Mesendoderm (in vitro differentiated cells): Measurements from ENCODE around the gene TTBK2.

Source experiments
- DNase-seq: peaks from one replicate; pipeline ENCODE4 v3.0.0; 2013
- H2AK5ac ChIP-seq: 2 replicates; pipeline ENCODE4 v1.6.1; 2013; ENCODE audit warnings: low read length, inconsistent platforms
- H2BK120ac ChIP-seq: 2 replicates; pipeline ENCODE4 v1.6.1; 2013; ENCODE audit warnings: low read depth, mild to moderate bottlenecking, low read length, moderate library complexity, mixed read lengths
- H2BK15ac ChIP-seq: replicated peaks from 2 replicates; pipeline ENCODE4 v1.6.1; 2013; ENCODE audit warnings: low read depth, mild to moderate bottlenecking, moderate library complexity
- H2BK5ac ChIP-seq: 2 replicates; pipeline ENCODE4 v1.6.1; 2013; ENCODE audit warnings: low read length, inconsistent platforms
- H3K18ac ChIP-seq: 2 replicates; pipeline ENCODE4 v1.6.1; 2013; ENCODE audit warnings: mild to moderate bottlenecking, low read length, mixed read lengths
- H3K23ac ChIP-seq: one replicate; pipeline ENCODE4 v1.6.1; 2013; ENCODE audit warnings: low read length
- H3K27ac ChIP-seq: 2 replicates; pipeline ENCODE4 v1.5.1; 2013; ENCODE audit warnings: low read depth, mild to moderate bottlenecking, inconsistent platforms, low read length, moderate library complexity
- H3K27me3 ChIP-seq: 2 replicates; pipeline ENCODE4 v1.6.1; 2013; ENCODE audit warnings: low read length, control low read depth, mild to moderate bottlenecking, inconsistent platforms; ENCODE audit not compliant: insufficient read depth, poor library complexity
- H3K36me3 ChIP-seq: 2 replicates; pipeline ENCODE4 v1.6.1; 2013; ENCODE audit warnings: low read length, inconsistent platforms; ENCODE audit not compliant: control insufficient read depth, insufficient read depth
- H3K4ac ChIP-seq: one replicate; pipeline ENCODE4 v1.6.1; 2013; ENCODE audit warnings: low read depth, mild to moderate bottlenecking, low read length, moderate library complexity
- H3K4me1 ChIP-seq: 2 replicates; pipeline ENCODE4 v1.6.1; 2013; ENCODE audit warnings: low read depth, low read length, inconsistent platforms; ENCODE audit not compliant: control insufficient read depth
- H3K4me2 ChIP-seq: 2 replicates; pipeline ENCODE4 v1.6.1; 2013; ENCODE audit warnings: low read length
- H3K4me3 ChIP-seq: 2 replicates; pipeline ENCODE4 v1.5.1; 2013; ENCODE audit warnings: mild to moderate bottlenecking, low read length
- H3K56ac ChIP-seq: one replicate; pipeline ENCODE4 v1.6.1; 2013; ENCODE audit warnings: low read length
- H3K79me1 ChIP-seq: 2 replicates; pipeline ENCODE4 v1.6.1; 2013; ENCODE audit warnings: low read length, inconsistent platforms
- H3K79me2 ChIP-seq: 2 replicates; pipeline ENCODE4 v1.6.1; 2013; ENCODE audit warnings: mild to moderate bottlenecking, low read length; ENCODE audit not compliant: control insufficient read depth, insufficient read depth
- H3K9ac ChIP-seq: 2 replicates; pipeline ENCODE4 v1.6.1; 2013; ENCODE audit warnings: low read length, inconsistent platforms
- H4K5ac ChIP-seq: one replicate; pipeline ENCODE4 v1.6.1; 2013; ENCODE audit warnings: low read length
- H4K8ac ChIP-seq: one replicate; pipeline ENCODE4 v1.6.1; 2013; ENCODE audit warnings: low read depth, mild to moderate bottlenecking, control low read depth, low read length, moderate library complexity
- WGBS: extraction: QIAGEN DNeasy Blood & Tissue Kit; methylation state at CpG from one replicate; pipeline ENCODE4 v1.1.7; 2013; ENCODE audit warnings: low lambda C conversion rate, missing lambda C conversion rate; ENCODE audit not compliant: insufficient coverage; ENCODE audit errors: extremely low coverage; 5-methylcytosine and 5-hydroxymethylcytosine counted together

Gene TTBK2

DNA sequence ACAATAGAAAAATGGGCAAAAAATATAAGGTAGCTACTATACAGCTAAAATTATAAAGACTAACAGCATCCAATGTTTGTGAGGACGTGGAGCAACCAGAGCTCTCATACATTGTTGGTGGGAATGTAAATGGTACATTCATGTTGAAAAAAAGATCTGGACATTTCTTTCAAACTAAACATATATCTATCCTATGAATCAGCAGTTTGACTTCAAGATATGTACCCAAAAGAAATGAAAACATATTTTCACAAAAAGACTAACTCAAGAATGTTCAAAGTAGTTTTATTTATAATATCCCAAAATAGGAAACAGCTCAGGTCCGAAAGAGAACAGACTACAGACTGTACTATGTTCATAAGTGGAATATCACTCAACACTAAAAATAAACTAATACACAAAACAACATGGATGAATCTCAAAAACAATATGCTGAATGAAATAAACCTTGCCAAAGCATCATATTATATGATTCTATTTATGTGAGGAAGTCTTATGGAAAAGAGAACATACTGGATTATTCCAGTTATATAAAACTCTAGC lies 8.8 kb upstream of the TTBK2 start:
- WGBS = no CpG with 5 or more reads among the region's 2 CpGs
- Histone ChIP-seq H3K56ac (no peak overlapping the region), H3K23ac (no peak overlapping the region), H2BK15ac (no peak overlapping the region), H2BK120ac (no peak overlapping the region), H3K27me3 (no peaks in the 10 kb centered on the region), H3K9ac (no peak overlapping the region), H4K5ac (no peak overlapping the region), H3K4me1 (no peaks in the 10 kb centered on the region), H3K18ac (no peak overlapping the region), H4K8ac (no peak overlapping the region), H3K4me3 (no peak overlapping the region), H3K4ac (no peak overlapping the region), H2AK5ac (no peak overlapping the region), H3K4me2 (no peak overlapping the region), H3K79me1 (no peaks in the 10 kb centered on the region), H2BK5ac (no peak overlapping the region), H3K36me3 (no peaks in the 10 kb centered on the region), H3K79me2 (no peaks in the 10 kb centered on the region), H3K27ac (no peak overlapping the region)
- DNase-seq = no peak

DNA sequence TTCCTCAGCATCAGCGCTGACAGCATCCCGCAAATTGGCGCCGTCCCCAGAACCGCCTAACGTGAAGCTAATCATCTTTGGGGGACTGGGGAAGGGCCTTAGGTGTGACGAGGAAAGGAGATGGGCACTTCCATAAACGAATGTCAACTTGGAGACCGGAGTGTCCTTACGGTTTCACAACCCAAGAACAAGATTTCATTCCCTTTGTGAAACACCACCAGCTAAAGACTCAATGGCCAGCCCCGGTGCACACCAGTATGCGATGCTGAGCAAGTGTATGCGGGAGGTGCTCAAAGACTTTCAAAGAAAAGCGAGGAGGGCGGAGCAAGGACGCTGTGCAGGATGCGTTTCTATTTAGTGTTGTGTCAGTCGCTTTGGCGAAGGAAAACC lies 759 bp upstream of the TTBK2 start:
- no peak overlapping the region for H2BK5ac ChIP-seq
- no peak for DNase-seq
- peak overlapping the region; percentile 43 for H3K4me3 ChIP-seq
- H3K4ac ChIP-seq = no peak overlapping the region
- H3K27ac ChIP-seq = no peak overlapping the region
- no peak overlapping the region for H4K8ac ChIP-seq
- H4K5ac ChIP-seq = no peak overlapping the region
- H3K4me1 ChIP-seq = peaks cover 4% of the 10 kb centered on the region
- H3K56ac ChIP-seq = peak overlapping the region; percentile 26
- H3K79me2 ChIP-seq = no peaks in the 10 kb centered on the region
- no peak overlapping the region for H2AK5ac ChIP-seq
- no peak overlapping the region for H3K23ac ChIP-seq
- H3K4me2 ChIP-seq = peak overlapping the region; percentile 86
- H3K36me3 ChIP-seq = no peaks in the 10 kb centered on the region
- no peak overlapping the region for H3K18ac ChIP-seq
- no CpG with 5 or more reads among the region's 19 CpGs for WGBS
- H2BK120ac ChIP-seq = no peak overlapping the region
- peak overlapping the region; percentile 43 for H3K9ac ChIP-seq
- no peak overlapping the region for H2BK15ac ChIP-seq
- H3K27me3 ChIP-seq = no peaks in the 10 kb centered on the region
- H3K79me1 ChIP-seq = no peaks in the 10 kb centered on the region

DNA sequence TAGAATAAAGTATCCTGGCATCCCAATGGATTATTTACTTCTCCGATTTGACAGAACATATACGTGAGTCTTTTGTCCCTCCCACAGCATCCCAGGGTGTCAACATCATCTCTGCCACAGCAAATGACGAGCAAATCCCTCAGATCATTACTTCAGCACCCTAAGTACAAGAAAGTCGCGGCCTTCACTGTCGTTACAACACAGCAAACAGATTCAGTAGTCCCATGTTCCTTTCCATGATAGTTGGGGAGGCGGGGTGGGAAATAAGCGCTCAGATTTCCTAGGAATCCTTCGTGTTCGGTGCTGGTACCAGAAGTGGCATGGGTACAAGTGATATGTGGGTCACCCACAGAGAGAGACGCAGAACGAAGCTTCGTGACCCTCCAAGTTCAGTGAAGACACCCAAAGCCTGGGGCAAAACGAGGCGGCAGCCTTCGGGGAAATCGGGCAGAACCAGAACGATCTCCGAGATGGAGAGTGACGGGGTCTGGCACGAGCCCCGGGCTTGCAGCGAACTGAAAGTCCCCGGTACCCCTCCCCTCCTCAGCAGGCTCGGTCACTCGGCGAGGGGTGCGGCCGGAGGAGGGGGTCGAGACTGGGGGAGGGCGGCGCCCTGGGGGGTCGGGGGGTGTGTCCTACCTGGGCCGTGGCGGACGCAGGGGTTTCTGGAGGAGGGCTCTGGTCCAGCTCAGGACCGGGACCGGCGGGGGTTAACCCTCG lies 619 bp downstream of the TTBK2 start:
- no peaks in the 10 kb centered on the region for H3K36me3 ChIP-seq
- no CpG with 5 or more reads among the region's 40 CpGs for WGBS
- no peak overlapping the region for H2AK5ac ChIP-seq
- no peak overlapping the region for H3K4ac ChIP-seq
- H3K4me1 ChIP-seq = peaks cover 4% of the 10 kb centered on the region
- H4K8ac ChIP-seq = peak overlapping the region; percentile 30
- no peak overlapping the region for H2BK5ac ChIP-seq
- peak overlapping the region; percentile 18 for H3K4me2 ChIP-seq
- H3K79me2 ChIP-seq = no peaks in the 10 kb centered on the region
- no peak overlapping the region for H2BK15ac ChIP-seq
- H2BK120ac ChIP-seq = no peak overlapping the region
- H4K5ac ChIP-seq = no peak overlapping the region
- peak overlapping the region; percentile 9 for H3K27ac ChIP-seq
- H3K23ac ChIP-seq = no peak overlapping the region
- H3K9ac ChIP-seq = peak overlapping the region; percentile 40
- peak; percentile 52 for DNase-seq
- H3K79me1 ChIP-seq = no peaks in the 10 kb centered on the region
- H3K56ac ChIP-seq = peak overlapping the region; percentile 79
- peak overlapping the region; percentile 45 for H3K4me3 ChIP-seq
- peak overlapping the region; percentile 40 for H3K18ac ChIP-seq
- no peaks in the 10 kb centered on the region for H3K27me3 ChIP-seq

DNA sequence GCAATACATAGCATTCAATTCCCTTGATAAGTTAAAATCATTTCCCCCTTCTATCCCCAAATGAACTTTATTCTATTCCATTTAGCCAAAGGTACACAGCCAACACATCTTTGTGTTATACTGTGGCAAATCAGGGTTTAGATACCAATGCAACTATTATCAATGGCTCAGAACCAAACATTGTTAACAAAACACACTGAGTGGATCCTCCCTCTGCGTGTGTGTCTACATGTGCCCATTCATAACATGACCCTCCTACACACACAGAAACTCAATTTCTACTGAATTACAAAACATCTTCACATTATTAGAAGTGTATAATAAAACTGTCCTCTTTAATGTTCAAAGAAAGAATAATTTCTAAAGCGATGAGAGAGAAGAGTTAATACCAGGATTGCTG lies 1.3 kb downstream of the TTBK2 start:
- Histone ChIP-seq H3K79me2 (no peaks in the 10 kb centered on the region), H3K79me1 (no peaks in the 10 kb centered on the region), H4K8ac (no peak overlapping the region), H3K27me3 (no peaks in the 10 kb centered on the region), H3K23ac (no peak overlapping the region), H3K18ac (no peak overlapping the region), H2AK5ac (no peak overlapping the region), H4K5ac (no peak overlapping the region), H2BK5ac (no peak overlapping the region), H2BK15ac (no peak overlapping the region), H3K36me3 (no peaks in the 10 kb centered on the region), H3K27ac (no peak overlapping the region), H3K9ac (peak overlapping the region; percentile 40), H2BK120ac (no peak overlapping the region), H3K56ac (no peak overlapping the region), H3K4ac (no peak overlapping the region), H3K4me1 (peaks cover 4% of the 10 kb centered on the region), H3K4me3 (no peak overlapping the region), H3K4me2 (no peak overlapping the region)
- DNase-seq = no peak
- no CpG with 5 or more reads among the region's 2 CpGs for WGBS

DNA sequence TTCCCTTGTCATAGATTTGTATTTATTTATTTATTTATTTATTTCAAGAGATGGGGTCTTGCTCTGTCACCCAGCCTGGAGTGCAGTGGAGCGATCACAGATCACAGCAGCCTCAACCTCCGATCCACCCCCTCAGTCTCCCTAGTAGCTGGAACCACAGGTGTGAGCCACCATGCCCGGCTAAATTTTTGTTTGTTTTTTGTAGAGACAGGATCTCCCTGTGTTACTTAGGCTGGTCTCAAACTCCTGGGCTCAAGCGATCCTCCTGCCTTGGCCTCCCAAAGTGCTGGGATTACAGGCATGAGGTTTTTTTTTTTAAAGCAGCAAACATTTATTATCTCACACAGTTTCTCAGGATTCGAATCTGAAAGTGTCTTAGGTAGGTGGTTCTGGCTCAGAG lies 2.5 kb downstream of the TTBK2 start:
- no peaks in the 10 kb centered on the region for H3K27me3 ChIP-seq
- H3K4me1 ChIP-seq = peaks cover 4% of the 10 kb centered on the region
- DNase-seq = no peak
- H3K56ac ChIP-seq = no peak overlapping the region
- WGBS = no CpG with 5 or more reads among the region's 5 CpGs
- H3K4me3 ChIP-seq = no peak overlapping the region
- H3K18ac ChIP-seq = no peak overlapping the region
- H3K79me2 ChIP-seq = no peaks in the 10 kb centered on the region
- no peak overlapping the region for H3K9ac ChIP-seq
- no peak overlapping the region for H4K5ac ChIP-seq
- H3K4ac ChIP-seq = no peak overlapping the region
- no peak overlapping the region for H3K27ac ChIP-seq
- H4K8ac ChIP-seq = no peak overlapping the region
- H3K79me1 ChIP-seq = no peaks in the 10 kb centered on the region
- no peak overlapping the region for H2AK5ac ChIP-seq
- H3K36me3 ChIP-seq = no peaks in the 10 kb centered on the region
- H2BK15ac ChIP-seq = no peak overlapping the region
- H3K4me2 ChIP-seq = no peak overlapping the region
- H3K23ac ChIP-seq = no peak overlapping the region
- no peak overlapping the region for H2BK5ac ChIP-seq
- H2BK120ac ChIP-seq = no peak overlapping the region
